Activated CD8-positive, alpha-beta memory T cell treated with anti-CD3 and anti-CD28 coated beads, Interleukin-2, amount 10 ng/mL, durations not matched to agents 7 days and 5 days (primary cell): ENCODE measurements around the gene GALNT14. TPM values are rescaled to one million over a fixed set of nuclear protein-coding genes. Genes with fewer than 3 reads are reported as not detected.

Experiments used
- ATAC-seq: fragments of 150-1000 bp; cut with Tn5 transposase; one replicate; pipeline ENCODE4 v1.10.0; 2021; ENCODE audit warnings: moderate library complexity
- CTCF ChIA-PET: fragments of 350-600 bp; sonication (Branson Sonifier 250); formaldehyde crosslinking; loops from one replicate; lab custom pipeline; 2021; ENCODE audit warnings: antibody characterized with exemption; lab: Charles Lee
- DNase-seq: peaks from one replicate; pipeline ENCODE4 v3.0.0-alpha.2; 2020
- H3K27ac Mint-ChIP-seq: one replicate; pipeline ENCODE4 v1.8.0; 2021; ENCODE audit warnings: mild to moderate bottlenecking, mixed read lengths
- H3K27me3 Mint-ChIP-seq: one replicate; pipeline ENCODE4 v1.8.0; 2021; ENCODE audit warnings: mixed read lengths
- H3K36me3 Mint-ChIP-seq: one replicate; pipeline ENCODE4 v1.8.0; 2021; ENCODE audit warnings: mild to moderate bottlenecking, mixed read lengths
- H3K4me1 Mint-ChIP-seq: one replicate; pipeline ENCODE4 v1.8.0; 2021; ENCODE audit warnings: mixed read lengths
- H3K4me3 Mint-ChIP-seq: one replicate; pipeline ENCODE4 v1.8.0; 2021; ENCODE audit warnings: mild to moderate bottlenecking, moderate library complexity, mixed read lengths
- H3K9me3 Mint-ChIP-seq: one replicate; pipeline ENCODE4 v1.8.0; 2022; ENCODE audit warnings: low read depth, mixed read lengths
- total RNA-seq, 2 experiments: library from RNA; stranded (reverse); gene quantifications; one replicate each; pipeline ENCODE4 v1.2.3, GENCODE V29; 2021

GALNT14 gene
- total RNA-seq, 2 experiments from 2014 or later, result 0.42 TPM; not detected in 1

- no peak for DNase-seq
- CTCF ChIA-PET, result no interaction called here
- no peak for ATAC-seq
- Mint-ChIP-seq H3K4me1 (no peaks in the 10 kb centered on the region), H3K27ac (no peak overlapping the region), H3K4me3 (no peak overlapping the region), H3K9me3 (no peaks in the 10 kb centered on the region), H3K36me3 (no peaks in the 10 kb centered on the region), H3K27me3 (peaks cover 2% of the 10 kb centered on the region)
Observed at GRCh38 chr2:30957591-30957990, 180.6 kb downstream of the GALNT14 start.

DNA sequence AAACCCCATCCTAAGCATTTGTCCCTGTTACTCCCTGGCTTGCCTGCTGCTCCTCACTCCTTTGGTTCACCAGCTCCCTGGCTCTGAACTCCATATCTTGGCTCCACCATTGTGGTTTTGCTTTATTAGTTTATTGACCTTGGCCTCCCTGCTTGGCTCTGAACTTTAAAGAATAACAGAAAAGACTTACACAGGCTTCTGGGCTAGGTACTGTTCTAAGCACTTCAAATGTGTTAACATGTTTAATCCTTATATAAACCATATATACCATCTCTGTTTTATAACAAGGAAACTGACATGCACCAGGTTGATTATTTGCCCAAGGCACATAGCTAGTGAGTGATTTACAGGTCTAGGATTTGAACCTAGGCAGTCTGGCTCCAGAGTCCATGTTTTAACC, 181.2 kb downstream of the GALNT14 start:
- Mint-ChIP-seq H3K4me3 (no peak overlapping the region), H3K27me3 (peaks cover 2% of the 10 kb centered on the region), H3K4me1 (no peaks in the 10 kb centered on the region), H3K27ac (no peak overlapping the region), H3K36me3 (no peaks in the 10 kb centered on the region), H3K9me3 (no peaks in the 10 kb centered on the region)
- ATAC-seq (no peak), DNase-seq (no peak)
- CTCF ChIA-PET, result no interaction called here

- Mint-ChIP-seq H3K9me3 (no peaks in the 10 kb centered on the region), H3K36me3 (no peaks in the 10 kb centered on the region), H3K4me1 (no peaks in the 10 kb centered on the region), H3K27ac (no peak overlapping the region), H3K27me3 (peaks cover 4% of the 10 kb centered on the region), H3K4me3 (no peak overlapping the region)
- DNase-seq (no peak), ATAC-seq (no peak)
- CTCF ChIA-PET, result no interaction called here
Observed at GRCh38 chr2:30955516-30956132, 182.6 kb downstream of the GALNT14 start.

DNA sequence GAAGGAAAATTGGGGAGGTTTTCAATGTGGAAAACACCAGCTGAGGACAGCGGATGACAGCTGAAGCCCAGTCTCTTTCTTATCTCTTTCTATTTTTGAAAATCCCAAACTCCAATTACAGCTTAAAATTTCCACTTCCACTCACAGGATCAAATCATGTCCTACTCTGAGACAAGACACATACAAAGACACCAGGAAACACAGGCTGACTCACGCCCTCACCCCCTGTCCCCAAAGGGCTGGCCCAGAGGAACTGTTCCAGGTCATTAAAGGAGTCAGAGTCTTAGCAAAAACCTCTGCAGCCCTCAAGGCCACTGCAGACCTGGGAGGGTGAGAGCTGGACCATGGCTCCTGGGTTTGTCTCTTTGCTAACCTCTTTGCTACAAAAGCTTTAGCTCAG, 187.9 kb downstream of the GALNT14 start:
- DNase-seq, result no peak
- H3K4me3 Mint-ChIP-seq, result no peak overlapping the region
- H3K4me1 Mint-ChIP-seq, result no peaks in the 10 kb centered on the region
- ATAC-seq, result no peak
- no peak overlapping the region for H3K27ac Mint-ChIP-seq
- CTCF ChIA-PET, result no interaction called here
- no peaks in the 10 kb centered on the region for H3K9me3 Mint-ChIP-seq
- H3K36me3 Mint-ChIP-seq, result no peaks in the 10 kb centered on the region
- peaks cover 4% of the 10 kb centered on the region for H3K27me3 Mint-ChIP-seq

DNA sequence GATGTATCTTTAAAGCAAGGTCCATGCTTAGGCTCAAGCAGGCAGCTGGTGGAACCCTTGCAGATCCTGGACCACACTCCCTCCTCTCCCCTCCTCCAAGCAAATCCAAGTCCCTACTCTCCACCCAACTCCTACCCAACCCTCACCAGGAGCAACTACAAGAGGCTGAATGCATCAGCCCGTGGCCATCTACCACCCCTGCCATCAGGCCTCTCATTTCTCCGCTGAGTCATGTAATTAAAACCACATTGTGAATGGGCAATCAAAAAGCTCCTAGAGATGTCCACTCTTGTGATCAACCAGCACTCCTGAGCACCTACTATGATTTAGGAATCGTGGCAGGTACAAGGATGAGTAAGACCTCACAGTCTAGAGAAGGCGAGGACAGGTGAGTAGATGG, 188.8 kb downstream of the GALNT14 start:
- Mint-ChIP-seq H3K4me3 (no peak overlapping the region), H3K27ac (no peak overlapping the region), H3K9me3 (no peaks in the 10 kb centered on the region), H3K4me1 (no peaks in the 10 kb centered on the region), H3K27me3 (peaks cover 4% of the 10 kb centered on the region), H3K36me3 (no peaks in the 10 kb centered on the region)
- DNase-seq (no peak), ATAC-seq (no peak)
- CTCF ChIA-PET, result no interaction called here

GRCh38 chr2:30948857-30949256, 189.4 kb downstream of the GALNT14 start:
- no peak overlapping the region for H3K4me3 Mint-ChIP-seq
- no peaks in the 10 kb centered on the region for H3K36me3 Mint-ChIP-seq
- H3K27ac Mint-ChIP-seq, result no peak overlapping the region
- CTCF ChIA-PET, result no interaction called here
- DNase-seq (no peak), ATAC-seq (no peak)
- H3K9me3 Mint-ChIP-seq, result no peaks in the 10 kb centered on the region
- peaks cover 3% of the 10 kb centered on the region for H3K27me3 Mint-ChIP-seq
- H3K4me1 Mint-ChIP-seq, result no peaks in the 10 kb centered on the region

GRCh38 chr2:30948130-30948529, 190.1 kb downstream of the GALNT14 start:
- DNase-seq (no peak), ATAC-seq (no peak)
- peaks cover 2% of the 10 kb centered on the region for H3K27me3 Mint-ChIP-seq
- no peak overlapping the region for H3K4me3 Mint-ChIP-seq
- H3K36me3 Mint-ChIP-seq, result no peaks in the 10 kb centered on the region
- H3K9me3 Mint-ChIP-seq, result no peaks in the 10 kb centered on the region
- H3K27ac Mint-ChIP-seq, result no peak overlapping the region
- CTCF ChIA-PET, result no interaction called here
- no peaks in the 10 kb centered on the region for H3K4me1 Mint-ChIP-seq

GRCh38 chr2:30947686-30948085, 190.6 kb downstream of the GALNT14 start:
- Mint-ChIP-seq H3K27me3 (peaks cover 2% of the 10 kb centered on the region), H3K4me1 (no peaks in the 10 kb centered on the region), H3K4me3 (no peak overlapping the region), H3K27ac (no peak overlapping the region), H3K36me3 (no peaks in the 10 kb centered on the region), H3K9me3 (no peaks in the 10 kb centered on the region)
- DNase-seq (no peak), ATAC-seq (no peak)
- CTCF ChIA-PET, result no interaction called here

DNA sequence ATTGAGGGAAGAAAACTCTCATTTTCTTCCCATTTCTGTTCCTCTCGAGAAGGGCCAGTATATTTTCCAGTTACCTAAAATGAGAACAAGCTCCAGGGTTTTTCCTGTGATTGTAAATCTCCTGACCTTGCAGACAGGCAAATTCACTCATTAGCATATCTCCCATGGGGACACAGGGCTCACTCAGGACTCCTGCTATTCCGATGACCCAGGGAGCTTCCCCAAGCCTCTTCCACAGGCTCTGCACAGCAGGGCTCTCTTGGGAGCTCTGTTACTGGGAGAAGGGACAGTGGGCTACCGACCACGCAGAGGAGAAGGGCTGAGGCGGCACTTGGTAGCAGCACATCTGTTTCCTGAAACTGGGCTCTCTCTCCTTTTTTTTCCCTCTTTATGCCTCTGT, 195.8 kb downstream of the GALNT14 start:
- Mint-ChIP-seq H3K9me3 (no peaks in the 10 kb centered on the region), H3K27me3 (peaks cover 4% of the 10 kb centered on the region), H3K4me3 (no peak overlapping the region), H3K27ac (no peak overlapping the region), H3K4me1 (no peaks in the 10 kb centered on the region), H3K36me3 (no peaks in the 10 kb centered on the region)
- CTCF ChIA-PET, result no interaction called here
- ATAC-seq (no peak), DNase-seq (no peak)

GRCh38 chr2:30940839-30941238, 197.4 kb downstream of the GALNT14 start:
- Mint-ChIP-seq H3K27me3 (peaks cover 4% of the 10 kb centered on the region), H3K36me3 (no peaks in the 10 kb centered on the region), H3K4me3 (no peak overlapping the region), H3K27ac (no peak overlapping the region), H3K9me3 (no peaks in the 10 kb centered on the region), H3K4me1 (no peaks in the 10 kb centered on the region)
- ATAC-seq, result no peak
- no peak for DNase-seq
- CTCF ChIA-PET, result no interaction called here

GRCh38 chr2:30939364-30939763, 198.9 kb downstream of the GALNT14 start:
- H3K27me3 Mint-ChIP-seq, result peaks cover 4% of the 10 kb centered on the region
- H3K4me1 Mint-ChIP-seq, result no peaks in the 10 kb centered on the region
- ATAC-seq, result no peak
- H3K27ac Mint-ChIP-seq, result no peak overlapping the region
- no peak overlapping the region for H3K4me3 Mint-ChIP-seq
- no peaks in the 10 kb centered on the region for H3K36me3 Mint-ChIP-seq
- DNase-seq, result no peak
- CTCF ChIA-PET, result no interaction called here
- no peaks in the 10 kb centered on the region for H3K9me3 Mint-ChIP-seq

- DNase-seq (no peak), ATAC-seq (no peak)
- no peaks in the 10 kb centered on the region for H3K4me1 Mint-ChIP-seq
- CTCF ChIA-PET, result no interaction called here
- no peaks in the 10 kb centered on the region for H3K9me3 Mint-ChIP-seq
- H3K36me3 Mint-ChIP-seq, result no peaks in the 10 kb centered on the region
- H3K4me3 Mint-ChIP-seq, result no peak overlapping the region
- peaks cover 4% of the 10 kb centered on the region for H3K27me3 Mint-ChIP-seq
- no peak overlapping the region for H3K27ac Mint-ChIP-seq
Observed at GRCh38 chr2:30938196-30938595, 200.0 kb downstream of the GALNT14 start.

GRCh38 chr2:30936977-30937376, 201.3 kb downstream of the GALNT14 start:
- CTCF ChIA-PET, result no interaction called here
- no peak for DNase-seq
- Mint-ChIP-seq H3K36me3 (no peaks in the 10 kb centered on the region), H3K9me3 (no peaks in the 10 kb centered on the region), H3K27me3 (peaks cover 4% of the 10 kb centered on the region), H3K4me1 (peaks cover 2% of the 10 kb centered on the region), H3K4me3 (no peak overlapping the region), H3K27ac (no peak overlapping the region)
- ATAC-seq, result no peak

DNA sequence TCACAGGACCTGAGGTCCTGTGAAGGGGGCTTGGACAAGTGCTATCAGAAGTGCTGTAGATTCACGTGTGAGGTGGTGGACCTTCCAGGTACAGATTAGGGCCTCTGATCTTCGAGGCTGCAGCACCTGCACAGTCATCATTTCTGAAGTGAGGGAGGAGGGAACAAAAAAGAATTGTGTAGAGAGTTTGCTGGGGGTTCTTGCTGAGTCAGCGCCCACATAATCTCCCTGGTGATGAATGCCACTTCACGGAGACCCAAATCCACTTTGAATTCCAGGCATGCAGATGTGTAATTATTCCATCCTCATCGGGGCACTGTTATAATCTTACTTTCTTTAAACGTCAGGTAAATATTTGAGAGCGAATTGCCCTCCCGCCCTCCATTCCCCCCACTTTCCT, 202.4 kb downstream of the GALNT14 start:
- H3K27ac Mint-ChIP-seq, result no peak overlapping the region
- no peak for ATAC-seq
- H3K36me3 Mint-ChIP-seq, result no peaks in the 10 kb centered on the region
- H3K9me3 Mint-ChIP-seq, result no peaks in the 10 kb centered on the region
- no peaks in the 10 kb centered on the region for H3K27me3 Mint-ChIP-seq
- H3K4me1 Mint-ChIP-seq, result peaks cover 2% of the 10 kb centered on the region
- CTCF ChIA-PET, result no interaction called here
- DNase-seq, result no peak
- no peak overlapping the region for H3K4me3 Mint-ChIP-seq

- no peaks in the 10 kb centered on the region for H3K27me3 Mint-ChIP-seq
- no peaks in the 10 kb centered on the region for H3K36me3 Mint-ChIP-seq
- no peaks in the 10 kb centered on the region for H3K9me3 Mint-ChIP-seq
- H3K27ac Mint-ChIP-seq, result no peak overlapping the region
- CTCF ChIA-PET, result no interaction called here
- DNase-seq, result no peak
- peaks cover 2% of the 10 kb centered on the region for H3K4me1 Mint-ChIP-seq
- no peak for ATAC-seq
- no peak overlapping the region for H3K4me3 Mint-ChIP-seq
Observed at GRCh38 chr2:30934066-30934465, 204.2 kb downstream of the GALNT14 start.
